K562 (cell line): ENCODE measurements around the gene ZSWIM8. TPM values are rescaled to one million over a fixed set of nuclear protein-coding genes. Genes with fewer than 3 reads are reported as not detected.

Experiments
- HOXB6 ChIP-seq: fragments of 250-450 bp; sonication (Bioruptor Pico); IDR thresholded peaks from 2 replicates; pipeline ENCODE4 v1.5.1; 2022; ENCODE audit warnings: mild to moderate bottlenecking, borderline replicate concordance
- MEIS2 ChIP-seq: fragments of 450-650 bp; IDR thresholded peaks from 2 replicates; pipeline ENCODE4 v1.6.1; 2014; ENCODE audit warnings: mild to moderate bottlenecking; ENCODE audit not compliant: partially characterized antibody
- MIER1 ChIP-seq: fragments of 450-650 bp; IDR thresholded peaks from 2 replicates; pipeline ENCODE4 v1.6.1; 2016; ENCODE audit warnings: antibody characterized with exemption, mild to moderate bottlenecking, low read depth
- MYNN ChIP-seq, 2 experiments: sonication (generic); formaldehyde crosslinking in 1 of 2; IDR thresholded peaks; 2 replicates each; pipeline versions ENCODE4 v1.5.0 to v1.6.1; 2016 to 2020; ENCODE audit warnings: antibody characterized with exemption in 1 of 2, missing genetic modification reagents in 1 of 2
- NFRKB ChIP-seq: fragments of 450-650 bp; IDR thresholded peaks from 2 replicates; pipeline ENCODE4 v1.6.1; 2016; ENCODE audit warnings: low read depth
- NFXL1 ChIP-seq: fragments of 450-650 bp; formaldehyde crosslinking; IDR thresholded peaks from 2 replicates; pipeline ENCODE4 v1.4.0; 2021; ENCODE audit warnings: mild to moderate bottlenecking
- PHF8 ChIP-seq: fragments of 200-600 bp; sonication (generic); IDR thresholded peaks from 2 replicates; pipeline ENCODE4 v1.6.1; 2012; ENCODE audit warnings: mixed run types, mild to moderate bottlenecking, inconsistent platforms, low read length, moderate library complexity, borderline replicate concordance
- REST ChIP-seq, 2 experiments: fragments of 450-650 bp; formaldehyde crosslinking in 1 of 2; IDR thresholded peaks; 2 replicates each; pipeline versions ENCODE4 v1.4.0 to v1.6.1; 2014 to 2020; ENCODE audit warnings: mild to moderate bottlenecking in 2 of 2, borderline replicate concordance in 1 of 2, low read depth in 1 of 2
- ZEB2 ChIP-seq: fragments of 450-650 bp; IDR thresholded peaks from 2 replicates; pipeline ENCODE4 v1.6.1; 2016
- ZNF165 ChIP-seq: fragments of 250-450 bp; sonication (Bioruptor Pico); IDR thresholded peaks from 2 replicates; pipeline ENCODE4 v1.4.0; 2020; ENCODE audit warnings: borderline replicate concordance
- polyA plus RNA-seq, 8 experiments: library from polyadenylated mRNA; depleted of rRNA in 4 of 8; stranded (reverse) in 5 of 8; unstranded in 3 of 8; fragments of >200 nt; fragmentation: Nextera tagmentation in 2 of 8; fragmentation: Illumina TruSeq in 1 of 8; extraction: Ambion mirVana in 2 of 8; extraction: Trizol in 1 of 8; gene quantifications; 2 replicates each; pipeline versions ENCODE4 v1.2.1 to v1.2.3, GENCODE V29; 2011 to 2014; ENCODE audit warnings: inconsistent platforms in 1 of 8, missing spikeins in 1 of 8
- total RNA-seq, 7 experiments: library from RNA; depleted of rRNA in 6 of 7; stranded (reverse); fragments of >200 nt in 6 of 7; fragmentation: Illumina TruSeq in 2 of 7; extraction: Trizol in 2 of 7; gene quantifications; 2 replicates each; pipeline versions ENCODE4 v1.2.1 to v1.2.3, GENCODE V29; 2011 to 2021; ENCODE audit warnings: low replicate concordance in 1 of 7
- TF ChIP-seq, protein P1 (sequence below): sonication (generic); formaldehyde crosslinking; IDR thresholded peaks from 2 replicates; pipeline ENCODE4 v1.4.0; 2020; ENCODE audit warnings: mild to moderate bottlenecking, missing genetic modification reagents
- TF ChIP-seq, protein P2 (sequence below): fragments of 450-650 bp; formaldehyde crosslinking; IDR thresholded peaks from 2 replicates; pipeline ENCODE4 v1.4.0; 2020; ENCODE audit warnings: mild to moderate bottlenecking, moderate library complexity
- TF ChIP-seq, protein P3 (sequence below): sonication (generic); formaldehyde crosslinking; IDR thresholded peaks from 2 replicates; pipeline ENCODE4 v1.8.1; 2022; ENCODE audit warnings: missing genetic modification reagents

The ZSWIM8 gene
- total and polyA plus RNA-seq, 9 of the 15 experiments (the other 6 are each of a cell fraction or from before 2014, with no cell fraction given), result 5.6 to 47.8 (median 26.7) TPM

DNA sequence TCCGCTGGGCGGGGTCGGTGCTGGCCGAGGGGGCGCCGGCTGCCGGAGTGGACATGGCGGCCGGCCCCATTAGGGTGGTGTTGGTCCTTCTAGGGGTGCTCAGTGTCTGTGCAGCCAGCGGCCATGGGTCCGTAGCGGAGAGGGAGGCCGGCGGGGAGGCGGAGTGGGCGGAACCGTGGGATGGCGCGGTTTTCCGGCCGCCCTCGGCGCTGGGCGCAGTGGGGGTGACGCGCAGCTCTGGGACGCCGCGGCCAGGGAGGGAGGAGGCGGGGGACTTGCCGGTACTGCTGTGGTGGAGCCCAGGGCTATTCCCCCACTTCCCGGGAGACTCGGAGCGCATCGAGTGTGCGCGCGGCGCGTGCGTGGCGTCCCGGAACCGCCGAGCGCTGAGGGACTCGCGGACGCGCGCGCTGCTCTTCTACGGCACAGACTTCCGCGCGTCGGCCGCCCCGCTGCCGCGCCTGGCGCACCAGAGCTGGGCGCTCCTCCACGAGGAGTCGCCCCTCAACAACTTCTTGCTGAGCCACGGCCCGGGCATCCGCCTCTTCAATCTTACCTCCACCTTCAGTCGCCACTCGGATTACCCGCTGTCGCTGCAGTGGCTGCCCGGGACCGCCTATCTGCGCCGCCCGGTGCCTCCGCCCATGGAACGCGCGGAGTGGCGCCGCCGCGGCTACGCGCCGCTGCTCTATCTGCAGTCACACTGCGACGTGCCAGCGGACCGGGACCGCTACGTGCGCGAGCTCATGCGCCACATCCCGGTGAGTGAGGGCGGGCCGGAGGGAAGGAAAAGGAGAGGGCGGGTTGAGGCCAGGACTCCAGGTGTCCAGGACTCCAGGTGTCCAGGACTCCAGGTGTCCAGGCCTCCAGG, 12.9 kb upstream of the ZSWIM8 start (continued):
- TF ChIP-seq, protein P1, sequence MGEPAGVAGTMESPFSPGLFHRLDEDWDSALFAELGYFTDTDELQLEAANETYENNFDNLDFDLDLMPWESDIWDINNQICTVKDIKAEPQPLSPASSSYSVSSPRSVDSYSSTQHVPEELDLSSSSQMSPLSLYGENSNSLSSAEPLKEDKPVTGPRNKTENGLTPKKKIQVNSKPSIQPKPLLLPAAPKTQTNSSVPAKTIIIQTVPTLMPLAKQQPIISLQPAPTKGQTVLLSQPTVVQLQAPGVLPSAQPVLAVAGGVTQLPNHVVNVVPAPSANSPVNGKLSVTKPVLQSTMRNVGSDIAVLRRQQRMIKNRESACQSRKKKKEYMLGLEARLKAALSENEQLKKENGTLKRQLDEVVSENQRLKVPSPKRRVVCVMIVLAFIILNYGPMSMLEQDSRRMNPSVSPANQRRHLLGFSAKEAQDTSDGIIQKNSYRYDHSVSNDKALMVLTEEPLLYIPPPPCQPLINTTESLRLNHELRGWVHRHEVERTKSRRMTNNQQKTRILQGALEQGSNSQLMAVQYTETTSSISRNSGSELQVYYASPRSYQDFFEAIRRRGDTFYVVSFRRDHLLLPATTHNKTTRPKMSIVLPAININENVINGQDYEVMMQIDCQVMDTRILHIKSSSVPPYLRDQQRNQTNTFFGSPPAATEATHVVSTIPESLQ, result peak; percentile 46
- TF ChIP-seq REST (IDR thresholded peaks at IDR 0.05; ENCODE audit: borderline replicate concordance) (peak; percentile 31; the same call in 1 of the 2 replicates), REST (CRISPR knock-in tag; IDR thresholded peaks at IDR 0.05; ENCODE audit: low read depth) (peak; percentile 91), PHF8 (peak; percentile 77; the same call in 1 of the 2 replicates), MEIS2 (no peak), MIER1 (no peak), HOXB6 (CRISPR knock-in tag) (0 out of 2 replicates have a peak, but pooled peaks have one; percentile 4), ZNF165 (CRISPR knock-in tag) (peak; percentile 86; the same call in 1 of the 2 replicates), NFRKB (peak; percentile 46; the same call in 1 of the 2 replicates), ZEB2 (peak; percentile 74; the same call in 1 of the 2 replicates), NFXL1 (CRISPR knock-in tag) (no peak), MYNN (IDR thresholded peaks at IDR 0.05) (peak; percentile 67), MYNN (CRISPR knock-in tag; IDR thresholded peaks at IDR 0.05) (no peak)
- TF ChIP-seq, protein P2, sequence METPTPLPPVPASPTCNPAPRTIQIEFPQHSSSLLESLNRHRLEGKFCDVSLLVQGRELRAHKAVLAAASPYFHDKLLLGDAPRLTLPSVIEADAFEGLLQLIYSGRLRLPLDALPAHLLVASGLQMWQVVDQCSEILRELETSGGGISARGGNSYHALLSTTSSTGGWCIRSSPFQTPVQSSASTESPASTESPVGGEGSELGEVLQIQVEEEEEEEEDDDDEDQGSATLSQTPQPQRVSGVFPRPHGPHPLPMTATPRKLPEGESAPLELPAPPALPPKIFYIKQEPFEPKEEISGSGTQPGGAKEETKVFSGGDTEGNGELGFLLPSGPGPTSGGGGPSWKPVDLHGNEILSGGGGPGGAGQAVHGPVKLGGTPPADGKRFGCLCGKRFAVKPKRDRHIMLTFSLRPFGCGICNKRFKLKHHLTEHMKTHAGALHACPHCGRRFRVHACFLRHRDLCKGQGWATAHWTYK (CRISPR knock-in tag), result peak; percentile 96
- TF ChIP-seq, protein P3, sequence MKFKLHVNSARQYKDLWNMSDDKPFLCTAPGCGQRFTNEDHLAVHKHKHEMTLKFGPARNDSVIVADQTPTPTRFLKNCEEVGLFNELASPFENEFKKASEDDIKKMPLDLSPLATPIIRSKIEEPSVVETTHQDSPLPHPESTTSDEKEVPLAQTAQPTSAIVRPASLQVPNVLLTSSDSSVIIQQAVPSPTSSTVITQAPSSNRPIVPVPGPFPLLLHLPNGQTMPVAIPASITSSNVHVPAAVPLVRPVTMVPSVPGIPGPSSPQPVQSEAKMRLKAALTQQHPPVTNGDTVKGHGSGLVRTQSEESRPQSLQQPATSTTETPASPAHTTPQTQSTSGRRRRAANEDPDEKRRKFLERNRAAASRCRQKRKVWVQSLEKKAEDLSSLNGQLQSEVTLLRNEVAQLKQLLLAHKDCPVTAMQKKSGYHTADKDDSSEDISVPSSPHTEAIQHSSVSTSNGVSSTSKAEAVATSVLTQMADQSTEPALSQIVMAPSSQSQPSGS (CRISPR knock-in tag), result no peak
